ENCODE measurements around the gene C6orf120. TPM values are rescaled to one million over a fixed set of nuclear protein-coding genes. Genes with fewer than 3 reads are reported as not detected.

The C6orf120 gene
- total and polyA plus RNA-seq, 9 of the 15 experiments (the other 6 are each of a cell fraction or from before 2014, with no cell fraction given), result 7.7 to 44.9 (median 34.8) TPM

DNA sequence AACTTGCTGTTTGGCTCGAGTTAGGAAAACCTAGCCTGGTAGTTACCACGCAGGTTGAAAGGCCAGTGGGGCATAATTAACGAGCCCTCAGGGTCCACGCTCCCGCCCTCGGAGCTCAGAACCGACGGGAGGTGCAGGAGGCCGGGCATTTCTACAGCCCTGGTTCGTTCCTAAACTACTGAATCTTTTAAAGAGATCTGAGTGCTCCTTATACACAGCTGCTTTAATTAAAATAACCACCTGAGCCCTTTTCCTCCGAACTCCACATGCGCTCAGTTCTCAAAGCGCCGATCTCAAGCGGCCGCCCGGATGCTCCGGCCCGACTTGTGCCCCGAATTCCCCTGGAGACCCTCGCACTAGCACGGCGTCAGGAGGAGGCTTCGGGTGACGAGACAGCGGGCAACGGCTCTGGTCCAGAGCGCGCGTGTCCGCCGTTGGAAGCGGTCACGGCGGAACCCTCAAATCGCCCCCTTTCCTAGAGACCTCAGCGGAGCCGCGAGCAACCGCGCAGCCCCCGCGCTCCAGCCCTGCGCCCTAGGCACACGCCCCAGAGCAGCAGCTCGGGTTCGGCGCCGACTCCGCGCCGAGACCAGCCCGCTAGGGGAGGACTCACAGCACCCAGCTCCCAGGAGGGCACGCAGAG, 494 bp upstream of the C6orf120 start (continued):
- TF ChIP-seq, protein P1, sequence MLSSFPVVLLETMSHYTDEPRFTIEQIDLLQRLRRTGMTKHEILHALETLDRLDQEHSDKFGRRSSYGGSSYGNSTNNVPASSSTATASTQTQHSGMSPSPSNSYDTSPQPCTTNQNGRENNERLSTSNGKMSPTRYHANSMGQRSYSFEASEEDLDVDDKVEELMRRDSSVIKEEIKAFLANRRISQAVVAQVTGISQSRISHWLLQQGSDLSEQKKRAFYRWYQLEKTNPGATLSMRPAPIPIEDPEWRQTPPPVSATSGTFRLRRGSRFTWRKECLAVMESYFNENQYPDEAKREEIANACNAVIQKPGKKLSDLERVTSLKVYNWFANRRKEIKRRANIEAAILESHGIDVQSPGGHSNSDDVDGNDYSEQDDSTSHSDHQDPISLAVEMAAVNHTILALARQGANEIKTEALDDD (IDR thresholded peaks at IDR 0.05), result peak; percentile 58; the same call in 1 of the 2 replicates
- peak; percentile 28 for TF ChIP-seq CHD1 (IDR thresholded peaks at IDR 0.05; ENCODE audit: low read length)
- TF ChIP-seq, protein P2, sequence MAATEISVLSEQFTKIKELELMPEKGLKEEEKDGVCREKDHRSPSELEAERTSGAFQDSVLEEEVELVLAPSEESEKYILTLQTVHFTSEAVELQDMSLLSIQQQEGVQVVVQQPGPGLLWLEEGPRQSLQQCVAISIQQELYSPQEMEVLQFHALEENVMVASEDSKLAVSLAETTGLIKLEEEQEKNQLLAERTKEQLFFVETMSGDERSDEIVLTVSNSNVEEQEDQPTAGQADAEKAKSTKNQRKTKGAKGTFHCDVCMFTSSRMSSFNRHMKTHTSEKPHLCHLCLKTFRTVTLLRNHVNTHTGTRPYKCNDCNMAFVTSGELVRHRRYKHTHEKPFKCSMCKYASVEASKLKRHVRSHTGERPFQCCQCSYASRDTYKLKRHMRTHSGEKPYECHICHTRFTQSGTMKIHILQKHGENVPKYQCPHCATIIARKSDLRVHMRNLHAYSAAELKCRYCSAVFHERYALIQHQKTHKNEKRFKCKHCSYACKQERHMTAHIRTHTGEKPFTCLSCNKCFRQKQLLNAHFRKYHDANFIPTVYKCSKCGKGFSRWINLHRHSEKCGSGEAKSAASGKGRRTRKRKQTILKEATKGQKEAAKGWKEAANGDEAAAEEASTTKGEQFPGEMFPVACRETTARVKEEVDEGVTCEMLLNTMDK (IDR thresholded peaks at IDR 0.05; ENCODE audit: borderline replicate concordance, insufficient read depth, low read depth, low read length, poor library complexity, severe bottlenecking), result no peak
- TF ChIP-seq SIX5 (IDR thresholded peaks at IDR 0.05; ENCODE audit: borderline replicate concordance in 1 of 2, insufficient read depth in 1 of 2, low read depth in 1 of 2, low read length in 2 of 2), result no peak
- TF ChIP-seq, protein P3, sequence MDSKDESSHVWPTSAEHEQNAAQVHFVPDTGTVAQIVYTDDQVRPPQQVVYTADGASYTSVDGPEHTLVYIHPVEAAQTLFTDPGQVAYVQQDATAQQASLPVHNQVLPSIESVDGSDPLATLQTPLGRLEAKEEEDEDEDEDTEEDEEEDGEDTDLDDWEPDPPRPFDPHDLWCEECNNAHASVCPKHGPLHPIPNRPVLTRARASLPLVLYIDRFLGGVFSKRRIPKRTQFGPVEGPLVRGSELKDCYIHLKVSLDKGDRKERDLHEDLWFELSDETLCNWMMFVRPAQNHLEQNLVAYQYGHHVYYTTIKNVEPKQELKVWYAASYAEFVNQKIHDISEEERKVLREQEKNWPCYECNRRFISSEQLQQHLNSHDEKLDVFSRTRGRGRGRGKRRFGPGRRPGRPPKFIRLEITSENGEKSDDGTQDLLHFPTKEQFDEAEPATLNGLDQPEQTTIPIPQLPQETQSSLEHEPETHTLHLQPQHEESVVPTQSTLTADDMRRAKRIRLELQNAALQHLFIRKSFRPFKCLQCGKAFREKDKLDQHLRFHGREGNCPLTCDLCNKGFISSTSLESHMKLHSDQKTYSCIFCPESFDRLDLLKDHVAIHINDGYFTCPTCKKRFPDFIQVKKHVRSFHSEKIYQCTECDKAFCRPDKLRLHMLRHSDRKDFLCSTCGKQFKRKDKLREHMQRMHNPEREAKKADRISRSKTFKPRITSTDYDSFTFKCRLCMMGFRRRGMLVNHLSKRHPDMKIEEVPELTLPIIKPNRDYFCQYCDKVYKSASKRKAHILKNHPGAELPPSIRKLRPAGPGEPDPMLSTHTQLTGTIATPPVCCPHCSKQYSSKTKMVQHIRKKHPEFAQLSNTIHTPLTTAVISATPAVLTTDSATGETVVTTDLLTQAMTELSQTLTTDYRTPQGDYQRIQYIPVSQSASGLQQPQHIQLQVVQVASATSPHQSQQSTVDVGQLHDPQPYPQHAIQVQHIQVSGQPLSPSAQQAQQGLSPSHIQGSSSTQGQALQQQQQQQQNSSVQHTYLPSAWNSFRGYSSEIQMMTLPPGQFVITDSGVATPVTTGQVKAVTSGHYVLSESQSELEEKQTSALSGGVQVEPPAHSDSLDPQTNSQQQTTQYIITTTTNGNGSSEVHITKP (IDR thresholded peaks at IDR 0.05; ENCODE audit: partially characterized antibody), result no peak
- peak; percentile 76; the same call in 1 of the 2 replicates for TF ChIP-seq CAMTA2 (CRISPR knock-in tag; conservative IDR thresholded peaks at IDR 0.05)
- 0 out of 2 replicates have a peak, but pooled peaks have one; percentile 25 for TF ChIP-seq ARID1B (IDR thresholded peaks at IDR 0.05)
- TF ChIP-seq RBBP5 (IDR thresholded peaks at IDR 0.05; ENCODE audit: borderline replicate concordance, insufficient read depth, low read length, poor library complexity, severe bottlenecking), result peak; percentile 66
- TF ChIP-seq TEAD4 (IDR thresholded peaks at IDR 0.05; ENCODE audit: low read length), result no peak
- TF ChIP-seq TEAD4 (CRISPR knock-in tag; IDR thresholded peaks at IDR 0.05; ENCODE audit: borderline replicate concordance), result peak; percentile 24; the same call in 1 of the 2 replicates
- TF ChIP-seq, protein P4, sequence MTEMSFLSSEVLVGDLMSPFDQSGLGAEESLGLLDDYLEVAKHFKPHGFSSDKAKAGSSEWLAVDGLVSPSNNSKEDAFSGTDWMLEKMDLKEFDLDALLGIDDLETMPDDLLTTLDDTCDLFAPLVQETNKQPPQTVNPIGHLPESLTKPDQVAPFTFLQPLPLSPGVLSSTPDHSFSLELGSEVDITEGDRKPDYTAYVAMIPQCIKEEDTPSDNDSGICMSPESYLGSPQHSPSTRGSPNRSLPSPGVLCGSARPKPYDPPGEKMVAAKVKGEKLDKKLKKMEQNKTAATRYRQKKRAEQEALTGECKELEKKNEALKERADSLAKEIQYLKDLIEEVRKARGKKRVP (CRISPR knock-in tag; IDR thresholded peaks at IDR 0.05), result no peak
- TF ChIP-seq NR4A1 (CRISPR knock-in tag; IDR thresholded peaks at IDR 0.05), result 0 out of 2 replicates have a peak, but pooled peaks have one; percentile 15
- TF ChIP-seq NR4A1 (tag; IDR thresholded peaks at IDR 0.05), result no peak
- TF ChIP-seq, protein P5, sequence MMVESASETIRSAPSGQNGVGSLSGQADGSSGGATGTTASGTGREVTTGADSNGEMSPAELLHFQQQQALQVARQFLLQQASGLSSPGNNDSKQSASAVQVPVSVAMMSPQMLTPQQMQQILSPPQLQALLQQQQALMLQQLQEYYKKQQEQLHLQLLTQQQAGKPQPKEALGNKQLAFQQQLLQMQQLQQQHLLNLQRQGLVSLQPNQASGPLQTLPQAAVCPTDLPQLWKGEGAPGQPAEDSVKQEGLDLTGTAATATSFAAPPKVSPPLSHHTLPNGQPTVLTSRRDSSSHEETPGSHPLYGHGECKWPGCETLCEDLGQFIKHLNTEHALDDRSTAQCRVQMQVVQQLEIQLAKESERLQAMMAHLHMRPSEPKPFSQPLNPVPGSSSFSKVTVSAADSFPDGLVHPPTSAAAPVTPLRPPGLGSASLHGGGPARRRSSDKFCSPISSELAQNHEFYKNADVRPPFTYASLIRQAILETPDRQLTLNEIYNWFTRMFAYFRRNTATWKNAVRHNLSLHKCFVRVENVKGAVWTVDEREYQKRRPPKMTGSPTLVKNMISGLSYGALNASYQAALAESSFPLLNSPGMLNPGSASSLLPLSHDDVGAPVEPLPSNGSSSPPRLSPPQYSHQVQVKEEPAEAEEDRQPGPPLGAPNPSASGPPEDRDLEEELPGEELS (CRISPR knock-in tag; IDR thresholded peaks at IDR 0.05; ENCODE audit: borderline replicate concordance), result no peak; the same call in 1 of the 2 replicates
- 0 out of 2 replicates have a peak, but pooled peaks have one; percentile 19 for TF ChIP-seq RNF2 (IDR thresholded peaks at IDR 0.05)
- TF ChIP-seq KDM2B (CRISPR knock-in tag; IDR thresholded peaks at IDR 0.05), result peak; percentile 90

Measured in K562 (cell line).